K562 (cell line): ENCODE results near the gene RASD2. TPM values are rescaled to one million over a fixed set of nuclear protein-coding genes. Genes with fewer than 3 reads are reported as not detected.

Source experiments
- ATAC-seq: fragments of 200-7000 bp; cut with Tn5 transposase; 3 replicates; pipeline ENCODE4 v1.9.1; 2020; ENCODE audit warnings: moderate library complexity
- BruUV-seq: library from RNA; stranded (reverse); fragments of 400-500 nt; replicated peaks from 2 replicates; lab custom pipeline; 2021; lab: Mats Ljungman, UMichigan
- CTCF ChIA-PET: fragments of 300-600 bp; formaldehyde crosslinking; extraction: SDS; loops from one replicate; lab custom pipeline; 2021; ENCODE audit warnings: low intra/inter-chr PET ratio; lab: Yijun Ruan, JAX
- POLR2A ChIA-PET: fragments of 300-600, 350-650 bp; sonication (Branson Sonifier 250); formaldehyde crosslinking; extraction: SDS; loops from one replicate; lab custom pipeline; 2021; ENCODE audit warnings: antibody characterized with exemption, inconsistent platforms; lab: Yijun Ruan, JAX
- DNase-seq, 4 experiments: peaks; one replicate each; pipeline versions ENCODE4 v3.0.0 to v3.0.0-alpha.2; 2011 to 2018; ENCODE audit warnings: low spot score in 3 of 4, mixed read lengths in 3 of 4; ENCODE audit errors: extremely low read depth in 1 of 4
- FAIRE-seq: peaks from 2 replicates; lab custom pipeline; 2011; peaks lifted over from hg19 to GRCh38; lab: Jason Lieb, UNC
- H2AFZ ChIP-seq: 2 replicates; pipeline ENCODE4 v1.6.0; 2011; ENCODE audit warnings: low read depth, low read length, control low read depth, inconsistent platforms
- H3K27ac ChIP-seq: fragments of 200-600 bp; 3 replicates; pipeline ENCODE4 v1.8.0; 2011; ENCODE audit warnings: low read depth, mild to moderate bottlenecking, control low read depth, inconsistent platforms, low read length, moderate library complexity, mixed read lengths; ENCODE audit errors: extremely low read depth
- H3K27me3 ChIP-seq, 2 experiments: fragments of 300-600 bp in 1 of 2; 2 replicates in 1 of 2; 3 replicates in 1 of 2; pipeline versions ENCODE4 v1.6.0 to v1.8.0; 2011; ENCODE audit warnings: inconsistent platforms in 2 of 2, low read length in 2 of 2, mild to moderate bottlenecking in 1 of 2, mixed read lengths in 1 of 2, moderate library complexity in 1 of 2; ENCODE audit not compliant: control insufficient read depth in 2 of 2, insufficient read depth in 2 of 2
- H3K36me3 ChIP-seq: fragments of 300-600 bp; 3 replicates; pipeline ENCODE4 v1.8.0; 2011; ENCODE audit warnings: mild to moderate bottlenecking, low read length, inconsistent platforms; ENCODE audit not compliant: control insufficient read depth, insufficient read depth
- H3K4me1 ChIP-seq, 2 experiments: fragments of 200-600 bp in 1 of 2; replicated peaks in 1 of 2; 2 replicates in 1 of 2; 3 replicates in 1 of 2; pipeline versions ENCODE4 v1.5.1 to v1.8.0; 2011; ENCODE audit warnings: inconsistent platforms in 2 of 2, low read length in 2 of 2, mild to moderate bottlenecking in 1 of 2, mixed read lengths in 1 of 2, moderate library complexity in 1 of 2; ENCODE audit not compliant: control insufficient read depth in 2 of 2, insufficient read depth in 2 of 2
- H3K4me2 ChIP-seq: 2 replicates; pipeline ENCODE4 v1.6.1; 2011; ENCODE audit warnings: low read length, control low read depth, inconsistent platforms, mixed read lengths; ENCODE audit not compliant: insufficient read depth
- H3K4me3 ChIP-seq: fragments of 200-600 bp; sonication (generic), shearing (Covaris generic); 2 replicates; pipeline ENCODE4 v1.5.1; 2016; ENCODE audit warnings: control low read depth, inconsistent platforms
- H3K79me2 ChIP-seq: fragments of 200-600 bp; 3 replicates; pipeline ENCODE4 v1.8.0; 2011; ENCODE audit warnings: low read length, inconsistent platforms; ENCODE audit not compliant: control insufficient read depth, insufficient read depth
- H3K9ac ChIP-seq, 2 experiments: 2 replicates each; pipeline versions ENCODE4 v1.6.0 to v1.6.1; 2011; ENCODE audit warnings: low read depth in 2 of 2, low read length in 2 of 2, control low read depth in 1 of 2, inconsistent platforms in 1 of 2, mild to moderate bottlenecking in 1 of 2, mixed read lengths in 1 of 2; ENCODE audit not compliant: insufficient read depth in 1 of 2
- H3K9me1 ChIP-seq: one replicate; pipeline ENCODE4 v1.6.0; 2011; ENCODE audit warnings: inconsistent platforms, mild to moderate bottlenecking, low read length, moderate library complexity; ENCODE audit not compliant: control insufficient read depth, insufficient read depth
- H3K9me3 ChIP-seq: replicated peaks from 2 replicates; pipeline ENCODE4 v1.5.1; 2011; ENCODE audit warnings: low read depth, low read length, inconsistent platforms; ENCODE audit not compliant: control insufficient read depth, insufficient read depth
- H4K20me1 ChIP-seq: replicated peaks from 2 replicates; pipeline ENCODE4 v1.6.1; 2011; ENCODE audit warnings: low read length, inconsistent platforms, mixed read lengths; ENCODE audit not compliant: control insufficient read depth, insufficient read depth
- ARID2 ChIP-seq: fragments of 450-650 bp; IDR thresholded peaks from 2 replicates; pipeline ENCODE4 v1.6.1; 2017; ENCODE audit warnings: antibody characterized with exemption, mild to moderate bottlenecking
- CBX2 ChIP-seq: fragments of 200-600 bp; sonication (generic); IDR thresholded peaks from one replicate; pipeline ENCODE4 v1.6.1; 2012; ENCODE audit warnings: mild to moderate bottlenecking, low read length, inconsistent platforms; ENCODE audit not compliant: insufficient read depth, poor library complexity, severe bottlenecking
- KDM1A ChIP-seq, 2 experiments: fragments of 450-650 bp; IDR thresholded peaks; 2 replicates each; pipeline ENCODE4 v1.6.1; 2016; ENCODE audit warnings: mild to moderate bottlenecking in 2 of 2
- KDM2B ChIP-seq: fragments of 250-450 bp; sonication (Bioruptor Pico); IDR thresholded peaks from 2 replicates; pipeline ENCODE4 v1.8.0; 2021; ENCODE audit warnings: mild to moderate bottlenecking, moderate library complexity
- KDM4B ChIP-seq, 2 experiments: fragments of 450-650 bp in 1 of 2; sonication (generic) in 1 of 2; IDR thresholded peaks; 2 replicates each; pipeline ENCODE4 v1.6.1; 2016 to 2017; ENCODE audit warnings: borderline replicate concordance in 2 of 2, antibody characterized with exemption in 1 of 2, low read depth in 1 of 2, mild to moderate bottlenecking in 1 of 2
- KLF16 ChIP-seq: IDR thresholded peaks from 2 replicates; pipeline ENCODE4 v1.6.1; 2016; ENCODE audit warnings: antibody characterized with exemption
- LCOR ChIP-seq: sonication (generic); formaldehyde crosslinking; IDR thresholded peaks from 2 replicates; pipeline ENCODE4 v1.8.0; 2022; ENCODE audit warnings: mild to moderate bottlenecking, missing genetic modification reagents
- MAX ChIP-seq: sonication (generic); formaldehyde crosslinking; IDR thresholded peaks from 2 replicates; pipeline ENCODE4 v1.9.0; 2022; ENCODE audit warnings: mild to moderate bottlenecking, missing genetic modification reagents
- MCM3 ChIP-seq: fragments of 450-650 bp; IDR thresholded peaks from 2 replicates; pipeline ENCODE4 v1.6.1; 2016
- MYBL2 ChIP-seq, 2 experiments: fragments of 450-650 bp in 1 of 2; sonication (generic) in 1 of 2; formaldehyde crosslinking in 1 of 2; IDR thresholded peaks; 2 replicates each; pipeline versions ENCODE4 v1.6.1 to v1.8.1; 2017 to 2022; ENCODE audit warnings: borderline replicate concordance in 1 of 2, inconsistent platforms in 1 of 2, low read depth in 1 of 2, mild to moderate bottlenecking in 1 of 2, missing genetic modification reagents in 1 of 2, moderate library complexity in 1 of 2
- PCBP2 ChIP-seq: fragments of 200-400 bp; formaldehyde crosslinking; IDR thresholded peaks from 2 replicates; pipeline ENCODE4 v1.6.1; 2018; ENCODE audit warnings: low read length, low read depth, mild to moderate bottlenecking, moderate library complexity; ENCODE audit not compliant: poor library complexity, severe bottlenecking
- RNF2 ChIP-seq: sonication (generic); IDR thresholded peaks from 2 replicates; pipeline ENCODE4 v1.6.1; 2016
- SAFB ChIP-seq: fragments of 200-400 bp; formaldehyde crosslinking; IDR thresholded peaks from 2 replicates; pipeline ENCODE4 v1.6.1; 2017; ENCODE audit warnings: low read depth, low read length, borderline replicate concordance
- SNRNP70 ChIP-seq: fragments of 200-400 bp; formaldehyde crosslinking; optimal IDR thresholded peaks from 2 replicates; pipeline ENCODE3; 2017; ENCODE audit warnings: low read depth, low read length
- SRF ChIP-seq, 2 experiments: fragments of 250-450, 450-650 bp in 1 of 2; sonication (Bioruptor Pico) in 1 of 2; sonication (generic) in 1 of 2; formaldehyde crosslinking; IDR thresholded peaks; 2 replicates each; pipeline versions ENCODE4 v1.5.0 to v1.5.1; 2020 to 2022; ENCODE audit warnings: mild to moderate bottlenecking in 1 of 2, missing genetic modification reagents in 1 of 2
- TCF7L2 ChIP-seq: fragments of 150-350 bp; IDR thresholded peaks from 2 replicates; pipeline ENCODE4 v1.6.1; 2016; ENCODE audit warnings: low read depth, mild to moderate bottlenecking, low read length, moderate library complexity
- TCFL5 ChIP-seq: fragments of 250-450 bp; sonication (Bioruptor Pico); conservative IDR thresholded peaks from 2 replicates; pipeline ENCODE4 v1.6.1; 2021; ENCODE audit warnings: mild to moderate bottlenecking, moderate library complexity, matching md5 sums
- TEAD2 ChIP-seq: fragments of 450-650 bp; IDR thresholded peaks from 2 replicates; pipeline ENCODE4 v1.6.1; 2016; ENCODE audit warnings: missing genetic modification characterization, control low read depth, missing compliant biosample characterization
- TRIM28 ChIP-seq: fragments of 450-650 bp; IDR thresholded peaks from 2 replicates; pipeline ENCODE4 v1.6.1; 2017
- ZNF263 ChIP-seq: sonication (generic); formaldehyde crosslinking; IDR thresholded peaks from 2 replicates; pipeline ENCODE4 v1.8.0; 2022; ENCODE audit warnings: mild to moderate bottlenecking, missing genetic modification reagents, borderline replicate concordance
- WGBS: fragments of 100-300 bp; shearing (Covaris generic); methylation state at CpG from one replicate; pipeline ENCODE4 v1.1.6; 2016; ENCODE audit warnings: low coverage, mixed read lengths; ENCODE audit not compliant: insufficient coverage; ENCODE audit errors: missing lambda C conversion rate; 5-methylcytosine and 5-hydroxymethylcytosine counted together
- in situ Hi-C: fragments of 300-500 bp; cut with MboI; formaldehyde crosslinking; loops from 4 replicates; pipeline ENCODE4 v1.15.0; 2018; ENCODE audit warnings: inconsistent platforms, mixed read lengths
- intact Hi-C: fragments of 100-400 bp; cut with micrococcal nuclease; formaldehyde crosslinking; loops from 2 replicates; pipeline ENCODE4 v1.14.2; 2022
- polyA plus RNA-seq, 8 experiments: library from polyadenylated mRNA; depleted of rRNA in 4 of 8; stranded (reverse) in 5 of 8; unstranded in 3 of 8; fragments of >200 nt; fragmentation: Nextera tagmentation in 2 of 8; fragmentation: Illumina TruSeq in 1 of 8; extraction: Ambion mirVana in 2 of 8; extraction: Trizol in 1 of 8; gene quantifications; 2 replicates each; pipeline versions ENCODE4 v1.2.1 to v1.2.3, GENCODE V29; 2011 to 2014; ENCODE audit warnings: inconsistent platforms in 1 of 8, missing spikeins in 1 of 8
- total RNA-seq, 7 experiments: library from RNA; depleted of rRNA in 6 of 7; stranded (reverse); fragments of >200 nt in 6 of 7; fragmentation: Illumina TruSeq in 2 of 7; extraction: Trizol in 2 of 7; gene quantifications; 2 replicates each; pipeline versions ENCODE4 v1.2.1 to v1.2.3, GENCODE V29; 2011 to 2021; ENCODE audit warnings: low replicate concordance in 1 of 7

Gene RASD2
- total and polyA plus RNA-seq, 9 of the 15 experiments (the other 6 are each of a cell fraction or from before 2014, with no cell fraction given): 0.05 TPM; not detected in 8

DNA sequence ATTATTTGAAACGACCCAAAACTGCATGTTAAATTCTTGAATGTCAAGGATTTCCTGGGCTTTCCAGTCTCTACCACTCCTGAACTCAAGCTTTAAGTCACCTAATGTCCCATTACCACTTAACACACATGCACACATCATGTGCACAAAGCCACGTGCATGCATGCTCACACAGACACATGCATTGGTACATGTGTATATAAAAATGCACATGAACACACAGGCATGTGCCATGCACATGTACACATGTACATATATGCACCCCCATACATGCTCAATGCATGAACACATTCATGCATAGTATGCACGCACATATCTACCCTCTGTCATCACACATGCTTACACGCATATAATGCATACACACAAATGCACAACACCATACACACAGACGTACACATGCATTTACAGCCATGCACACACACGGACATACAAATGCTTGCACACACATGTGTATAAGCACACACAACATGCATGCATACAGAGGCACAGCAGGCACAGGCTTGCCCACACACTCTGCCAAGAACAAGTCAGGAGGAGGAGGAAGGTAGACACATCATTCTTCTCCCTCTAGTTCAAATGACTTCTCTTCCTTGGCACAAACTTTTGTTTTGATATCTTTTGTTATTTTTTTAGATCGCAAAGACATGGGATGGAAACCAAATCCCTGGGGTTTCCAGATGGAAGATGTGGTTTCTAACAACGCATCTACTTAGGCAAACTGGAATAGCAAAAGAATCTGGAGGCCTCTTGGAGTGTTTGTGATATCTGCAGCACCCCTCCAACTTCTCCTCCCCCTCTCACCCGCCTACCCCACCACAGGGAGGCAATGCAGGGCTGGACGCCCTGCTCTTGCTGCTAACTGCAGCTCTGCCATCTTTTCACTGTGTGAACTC is 24.6 kb downstream of the RASD2 start:
- ATAC-seq: no peak
- Histone ChIP-seq H3K4me2 (no peak overlapping the region), H2AFZ (no peak overlapping the region), H3K4me1 (no peaks in the 10 kb centered on the region; a peak in 2 of 5 replicates), H3K9ac (no peak overlapping the region), H3K79me2 (no peaks in the 10 kb centered on the region), H3K4me3 (no peak overlapping the region), H3K9me1 (no peaks in the 10 kb centered on the region), H4K20me1 (no peaks in the 10 kb centered on the region), H3K27me3 (peaks cover 10 to 64% of the 10 kb centered on the region in 2 experiments), H3K9me3 (no peaks in the 10 kb centered on the region), H3K27ac (no peak overlapping the region), H3K36me3 (no peaks in the 10 kb centered on the region)
- ChIA-PET POLR2A (interaction anchor here (2.1 kb wide), 1 partner anchor 7 kb away, joined by 5 read pairs; no protein-coding TSS in a partner anchor), CTCF (no interaction called here)
- intact Hi-C loops (no loop called here), in situ Hi-C loops (no loop called here)
- no TSS peak for BruUV-seq
- TF ChIP-seq SRF (CRISPR knock-in tag; IDR thresholded peaks at IDR 0.05) (no peak), KDM1A (IDR thresholded peaks at IDR 0.05) (no peak), ZNF263 (CRISPR knock-in tag) (no peak), TEAD2 (tag) (no peak), MCM3 (no peak), TRIM28 (no peak), MAX (no peak), LCOR (CRISPR knock-in tag) (no peak), SAFB (no peak), ARID2 (no peak), TCF7L2 (no peak), KDM2B (no peak), KLF16 (no peak), MYBL2 (IDR thresholded peaks at IDR 0.05; ENCODE audit: low read depth) (no peak), MYBL2 (CRISPR knock-in tag; IDR thresholded peaks at IDR 0.05; ENCODE audit: borderline replicate concordance) (no peak), PCBP2 (no peak), CBX2 (no peak), TCFL5 (CRISPR knock-in tag) (no peak), SNRNP70 (no peak), KDM4B (IDR thresholded peaks at IDR 0.05; ENCODE audit: borderline replicate concordance in 2 of 2, low read depth in 1 of 2) (no peak), RNF2 (no peak)
- FAIRE-seq: no peak
- DNase-seq: no peak
- 2% methylated on average over 10 of the region's 10 CpGs for WGBS
